Prostate gland (tissue), 2 donors: ENCODE data around the gene ZDHHC19. TPM values are rescaled to one million over a fixed set of nuclear protein-coding genes. Genes with fewer than 3 reads are reported as not detected.
"Not testable (repeated sequence)": the region's sequence is repeated elsewhere in the genome, so short reads cannot be mapped to it uniquely, and the experiment has no call there.

ENCODE experiments used
- DNase-seq: peaks from one replicate; pipeline ENCODE4 v3.0.0-alpha.2; 2019; ENCODE audit warnings: low spot score
- H3K27ac ChIP-seq, 2 donors: fragments of 200-600 bp; sonication (generic); 2 replicates each; pipeline ENCODE4 v1.5.1; 2017 to 2019
- H3K27me3 ChIP-seq: fragments of 200-600 bp; sonication (generic); replicated peaks from 2 replicates; pipeline ENCODE4 v1.5.1; 2019; ENCODE audit not compliant: insufficient read depth
- H3K36me3 ChIP-seq, 2 donors: fragments of 200-600 bp; sonication (generic); 1 replicate in 1 of 2; 2 replicates in 1 of 2; pipeline versions ENCODE4 v1.5.1 to v1.8.1; 2017 to 2019
- H3K4me1 ChIP-seq: fragments of 200-600 bp; sonication (generic); replicated peaks from 2 replicates; pipeline ENCODE4 v1.5.1; 2019
- H3K4me3 ChIP-seq, 2 donors: fragments of 200-600 bp; sonication (generic); 2 replicates each; pipeline ENCODE4 v1.5.1; 2017 to 2019
- H3K9me3 ChIP-seq: fragments of 200-600 bp; sonication (generic); 2 replicates; pipeline ENCODE4 v1.5.1; 2017
- POLR2A ChIP-seq: fragments of 450-650 bp; IDR thresholded peaks from one replicate; pipeline ENCODE4 v1.6.1; 2016; ENCODE audit warnings: antibody characterized with exemption, mild to moderate bottlenecking
- POLR2AphosphoS5 ChIP-seq: sonication (generic); formaldehyde crosslinking; IDR thresholded peaks from one replicate; pipeline ENCODE4 v1.6.1; 2017; ENCODE audit warnings: antibody characterized with exemption
- WGBS: methylation state at CpG from one replicate; pipeline ENCODE4 v1.1.5; 2018; 5-methylcytosine and 5-hydroxymethylcytosine counted together
- intact Hi-C: fragments of 100-400 bp; cut with DNase I; formaldehyde crosslinking; loops from one replicate; pipeline ENCODE4 v1.14.2; 2022
- total RNA-seq, 2 donors: library from RNA; depleted of rRNA; stranded (reverse); fragments of >200 nt; gene quantifications; one replicate each; pipeline ENCODE4 v1.1.0, GENCODE V29; 2016
- TF ChIP-seq, protein P1 (sequence below), 4 experiments: fragments of 200-600 bp in 2 of 4; fragments of 450-650 bp in 2 of 4; sonication (generic) in 2 of 4; IDR thresholded peaks; 1 replicate in 3 of 4; 2 replicates in 1 of 4; pipeline ENCODE4 v1.5.1; 2016 to 2019; ENCODE audit warnings: antibody characterized with exemption in 4 of 4, mild to moderate bottlenecking in 2 of 4, moderate library complexity in 2 of 4

Gene ZDHHC19
- total RNA-seq, 2 donors from 2014 or later = 3.9 TPM; not detected in 1

DNA sequence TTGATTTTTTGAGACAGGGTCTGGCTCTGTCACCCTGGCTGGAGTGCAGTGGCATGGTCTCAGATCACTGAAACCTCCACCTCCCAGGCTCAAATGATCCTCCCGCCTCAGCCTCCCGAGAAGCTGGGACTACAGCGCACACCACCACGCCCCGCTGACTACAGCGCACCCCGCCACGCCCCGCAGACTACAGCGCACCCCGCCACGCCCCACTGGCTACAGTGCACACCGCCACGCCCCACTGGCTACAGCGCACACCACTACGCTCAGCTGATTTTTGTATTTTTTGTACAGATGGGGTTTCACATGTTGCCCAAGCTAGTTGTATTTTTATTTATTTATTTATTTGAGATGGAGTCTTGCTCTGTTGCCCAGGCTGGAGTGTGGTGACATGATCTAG lies 40.7 kb upstream of the ZDHHC19 start:
- TF ChIP-seq POLR2A (no peak), POLR2AphosphoS5 (no peak)
- TF ChIP-seq, protein P1, sequence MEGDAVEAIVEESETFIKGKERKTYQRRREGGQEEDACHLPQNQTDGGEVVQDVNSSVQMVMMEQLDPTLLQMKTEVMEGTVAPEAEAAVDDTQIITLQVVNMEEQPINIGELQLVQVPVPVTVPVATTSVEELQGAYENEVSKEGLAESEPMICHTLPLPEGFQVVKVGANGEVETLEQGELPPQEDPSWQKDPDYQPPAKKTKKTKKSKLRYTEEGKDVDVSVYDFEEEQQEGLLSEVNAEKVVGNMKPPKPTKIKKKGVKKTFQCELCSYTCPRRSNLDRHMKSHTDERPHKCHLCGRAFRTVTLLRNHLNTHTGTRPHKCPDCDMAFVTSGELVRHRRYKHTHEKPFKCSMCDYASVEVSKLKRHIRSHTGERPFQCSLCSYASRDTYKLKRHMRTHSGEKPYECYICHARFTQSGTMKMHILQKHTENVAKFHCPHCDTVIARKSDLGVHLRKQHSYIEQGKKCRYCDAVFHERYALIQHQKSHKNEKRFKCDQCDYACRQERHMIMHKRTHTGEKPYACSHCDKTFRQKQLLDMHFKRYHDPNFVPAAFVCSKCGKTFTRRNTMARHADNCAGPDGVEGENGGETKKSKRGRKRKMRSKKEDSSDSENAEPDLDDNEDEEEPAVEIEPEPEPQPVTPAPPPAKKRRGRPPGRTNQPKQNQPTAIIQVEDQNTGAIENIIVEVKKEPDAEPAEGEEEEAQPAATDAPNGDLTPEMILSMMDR (IDR thresholded peaks at IDR 0.05) = no peak
- no peak for DNase-seq
- Histone ChIP-seq H3K4me3 (no peak overlapping the region), H3K4me1 (no peaks in the 10 kb centered on the region), H3K9me3 (no peaks in the 10 kb centered on the region), H3K27ac (no peak overlapping the region), H3K36me3 (peaks cover 0 to 5% of the 10 kb centered on the region in 2 donors), H3K27me3 (no peaks in the 10 kb centered on the region)
- WGBS = 97% methylated on average over 16 of the region's 16 CpGs
- intact Hi-C loops = loop anchor here (5.0 kb wide), 1 partner anchor 440 kb away; no protein-coding TSS in a partner anchor

DNA sequence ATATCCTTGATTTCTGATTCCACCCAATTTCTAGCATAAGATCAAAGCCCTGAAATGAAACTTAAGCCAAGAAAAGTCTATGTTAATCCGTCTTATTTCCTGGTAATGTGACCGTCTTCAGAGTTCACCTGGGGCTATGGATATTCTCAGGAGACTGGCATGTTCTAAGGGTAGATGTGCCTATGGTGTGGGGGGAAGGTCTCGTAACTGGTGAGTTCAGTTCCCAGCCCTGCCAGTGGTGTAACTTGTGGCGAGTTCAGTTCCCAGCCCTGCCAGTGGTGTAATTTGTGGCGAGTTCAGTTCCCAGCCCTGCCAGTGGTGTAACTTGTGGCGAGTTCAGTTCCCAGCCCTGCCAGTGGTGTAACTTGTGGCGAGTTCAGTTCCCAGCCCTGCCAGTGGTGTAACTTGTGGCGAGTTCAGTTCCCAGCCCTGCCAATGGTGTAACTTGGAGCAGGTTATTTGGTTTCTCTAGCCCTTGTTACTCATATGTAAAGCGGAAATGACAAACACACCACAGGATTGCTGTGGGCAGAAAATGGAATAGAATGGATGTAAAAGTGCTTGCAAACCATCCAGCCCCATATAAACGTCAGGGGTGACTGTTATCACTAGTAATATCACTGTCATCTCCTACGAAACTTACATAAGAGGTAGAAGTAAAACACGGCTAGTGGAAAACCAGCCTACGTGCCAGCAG lies 35.6 kb upstream of the ZDHHC19 start:
- Histone ChIP-seq H3K4me3 (no peak overlapping the region), H3K9me3 (no peaks in the 10 kb centered on the region), H3K27ac (no peak overlapping the region), H3K4me1 (no peaks in the 10 kb centered on the region), H3K27me3 (no peaks in the 10 kb centered on the region), H3K36me3 (peaks cover 0 to 5% of the 10 kb centered on the region in 2 donors)
- TF ChIP-seq, protein P1 (IDR thresholded peaks at IDR 0.05) = no peak
- no peak for TF ChIP-seq POLR2AphosphoS5
- no peak for TF ChIP-seq POLR2A
- 85% methylated on average over 12 of the region's 13 CpGs for WGBS
- no peak for DNase-seq
- intact Hi-C loops = no loop called here

DNA sequence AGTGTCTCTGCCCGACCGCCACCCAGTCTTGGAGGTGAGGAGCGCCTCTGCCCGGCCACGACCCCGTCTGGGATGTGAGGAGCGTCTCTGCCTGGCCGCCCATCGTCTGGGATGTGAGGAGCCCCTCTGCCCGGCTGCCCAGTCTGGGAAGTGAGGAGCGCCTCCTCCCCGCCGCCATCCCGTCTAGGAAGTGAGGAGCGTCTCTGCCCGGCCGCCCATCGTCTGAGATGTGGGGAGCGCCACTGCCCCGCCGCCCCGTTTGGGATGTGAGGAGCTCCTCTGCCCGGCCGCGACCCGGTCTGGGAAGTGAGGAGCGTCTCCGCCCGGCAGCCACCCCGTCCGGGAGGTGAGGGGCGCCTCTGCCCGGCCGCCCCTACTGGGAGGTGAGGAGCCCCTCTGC lies 33.0 kb upstream of the ZDHHC19 start:
- H3K4me1 ChIP-seq, H3K27ac ChIP-seq, intact Hi-C loops, H3K27me3 ChIP-seq, H3K36me3 ChIP-seq, DNase-seq, H3K9me3 ChIP-seq, H3K4me3 ChIP-seq: not testable (repeated sequence)
- WGBS = 97% methylated on average over 34 of the region's 34 CpGs

DNA sequence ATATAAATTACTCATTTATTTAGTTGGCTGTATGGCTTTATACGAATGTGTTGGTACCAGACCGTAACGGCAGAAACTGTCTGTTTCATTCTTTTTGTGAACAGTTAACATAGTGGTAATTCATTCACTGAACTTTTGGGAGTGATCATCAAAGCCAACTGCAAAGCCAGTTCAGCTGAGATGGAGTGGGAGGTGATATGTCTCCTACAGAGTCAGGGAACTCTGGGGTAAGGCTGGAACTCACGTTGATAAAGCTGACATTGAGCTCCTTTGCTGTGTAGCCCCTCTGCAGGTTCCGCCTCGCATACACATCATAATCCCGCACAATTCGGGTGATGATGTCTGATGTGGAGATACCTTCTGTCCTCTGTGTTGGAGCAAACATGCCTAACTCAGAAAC lies 30.5 kb upstream of the ZDHHC19 start:
- no peaks in the 10 kb centered on the region for H3K36me3 ChIP-seq
- intact Hi-C loops = no loop called here
- H3K9me3 ChIP-seq = no peaks in the 10 kb centered on the region
- WGBS = 81% methylated on average over 8 of the region's 8 CpGs
- H3K27ac ChIP-seq = no peak overlapping the region
- H3K4me3 ChIP-seq = no peak overlapping the region
- H3K4me1 ChIP-seq = no peaks in the 10 kb centered on the region
- TF ChIP-seq, protein P1 (IDR thresholded peaks at IDR 0.05) = no peak
- H3K27me3 ChIP-seq = no peaks in the 10 kb centered on the region
- DNase-seq = no peak

DNA sequence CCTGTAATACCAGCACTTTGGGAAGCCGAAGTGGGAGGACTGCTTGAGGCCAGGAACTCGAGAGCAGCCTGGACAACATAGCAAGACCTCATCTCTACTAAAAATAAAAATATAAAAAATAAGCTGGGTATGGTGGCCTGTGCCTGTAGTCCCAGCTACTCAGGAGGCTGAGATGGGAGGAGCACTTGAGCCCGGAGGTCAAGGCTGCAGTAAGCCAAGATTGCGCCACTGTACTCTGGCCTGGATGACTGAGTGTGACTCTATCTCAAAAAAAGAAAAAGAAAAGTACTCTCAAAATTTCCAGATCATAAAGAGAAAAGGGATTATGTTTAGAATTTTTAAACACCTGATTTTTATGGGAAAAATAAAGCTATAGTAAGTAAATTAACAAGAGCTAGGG lies 29.2 kb upstream of the ZDHHC19 start:
- DNase-seq = no peak
- intact Hi-C loops = no loop called here
- Histone ChIP-seq H3K27me3 (no peaks in the 10 kb centered on the region), H3K36me3 (no peaks in the 10 kb centered on the region), H3K4me1 (no peaks in the 10 kb centered on the region), H3K4me3 (no peak overlapping the region), H3K27ac (no peak overlapping the region), H3K9me3 (no peaks in the 10 kb centered on the region)
- WGBS = 93% methylated on average over 4 of the region's 4 CpGs
- TF ChIP-seq POLR2A (no peak), POLR2AphosphoS5 (no peak)
- TF ChIP-seq, protein P1 (IDR thresholded peaks at IDR 0.05) = no peak
